Superior temporal gyrus (tissue), 1 donor: Measurements from ENCODE around the gene PPP4R1.
A peak's percentile ranks its signal among the peaks of the same experiment; 100 is the strongest.
"Not testable (repeated sequence)": the region's sequence is repeated elsewhere in the genome, so short reads cannot be mapped to it uniquely, and the experiment has no call there.

ENCODE experiments used
- DNase-seq: peaks from one replicate; pipeline ENCODE4 v3.0.0-alpha.2; 2016; ENCODE audit errors: extremely low spot score

The PPP4R1 gene, protein sequence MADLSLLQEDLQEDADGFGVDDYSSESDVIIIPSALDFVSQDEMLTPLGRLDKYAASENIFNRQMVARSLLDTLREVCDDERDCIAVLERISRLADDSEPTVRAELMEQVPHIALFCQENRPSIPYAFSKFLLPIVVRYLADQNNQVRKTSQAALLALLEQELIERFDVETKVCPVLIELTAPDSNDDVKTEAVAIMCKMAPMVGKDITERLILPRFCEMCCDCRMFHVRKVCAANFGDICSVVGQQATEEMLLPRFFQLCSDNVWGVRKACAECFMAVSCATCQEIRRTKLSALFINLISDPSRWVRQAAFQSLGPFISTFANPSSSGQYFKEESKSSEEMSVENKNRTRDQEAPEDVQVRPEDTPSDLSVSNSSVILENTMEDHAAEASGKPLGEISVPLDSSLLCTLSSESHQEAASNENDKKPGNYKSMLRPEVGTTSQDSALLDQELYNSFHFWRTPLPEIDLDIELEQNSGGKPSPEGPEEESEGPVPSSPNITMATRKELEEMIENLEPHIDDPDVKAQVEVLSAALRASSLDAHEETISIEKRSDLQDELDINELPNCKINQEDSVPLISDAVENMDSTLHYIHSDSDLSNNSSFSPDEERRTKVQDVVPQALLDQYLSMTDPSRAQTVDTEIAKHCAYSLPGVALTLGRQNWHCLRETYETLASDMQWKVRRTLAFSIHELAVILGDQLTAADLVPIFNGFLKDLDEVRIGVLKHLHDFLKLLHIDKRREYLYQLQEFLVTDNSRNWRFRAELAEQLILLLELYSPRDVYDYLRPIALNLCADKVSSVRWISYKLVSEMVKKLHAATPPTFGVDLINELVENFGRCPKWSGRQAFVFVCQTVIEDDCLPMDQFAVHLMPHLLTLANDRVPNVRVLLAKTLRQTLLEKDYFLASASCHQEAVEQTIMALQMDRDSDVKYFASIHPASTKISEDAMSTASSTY

DNA sequence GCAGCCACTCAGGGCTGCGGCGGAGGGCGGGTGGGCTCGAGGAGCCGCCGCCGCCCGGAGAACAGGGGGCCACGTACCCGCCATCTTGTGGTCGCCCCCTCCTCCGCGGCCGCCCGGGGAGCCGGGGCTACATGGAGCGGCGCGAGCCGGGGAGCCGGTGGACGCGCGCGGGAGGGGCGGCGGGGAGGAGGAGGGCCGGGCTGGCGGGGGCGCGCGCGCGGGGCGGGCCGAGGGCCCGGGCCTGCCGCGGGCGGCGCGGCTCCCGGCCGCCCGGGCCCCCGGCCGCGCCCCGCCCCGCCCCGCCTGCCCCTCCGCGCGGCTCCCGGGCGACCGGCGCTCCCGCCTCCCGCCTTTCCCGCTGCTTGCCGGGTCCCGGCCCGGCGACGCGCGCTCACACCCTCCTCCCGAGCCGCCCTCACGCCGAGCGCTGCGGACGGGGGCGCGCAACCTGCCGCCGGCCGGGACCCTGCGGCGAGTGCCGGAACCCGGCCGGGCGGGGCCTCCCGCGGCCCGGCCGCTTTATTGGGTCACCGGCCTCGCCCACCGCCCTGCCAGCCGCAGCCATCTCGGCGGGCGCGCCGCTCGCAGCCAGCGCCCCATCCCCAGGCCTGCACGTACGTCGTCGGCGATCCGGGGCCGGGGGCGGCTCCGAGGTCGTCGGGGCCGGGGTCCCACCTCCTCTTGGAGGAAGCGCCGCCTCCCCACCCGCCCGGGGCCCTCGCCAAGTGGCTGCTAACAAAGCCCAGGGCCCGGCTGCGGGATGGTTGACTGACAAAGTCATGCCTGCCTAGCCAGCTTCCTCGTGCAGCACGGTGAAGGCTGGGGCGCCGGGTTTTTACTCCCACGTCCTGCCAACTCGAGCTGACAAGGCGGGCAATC lies at the start of gene PPP4R1:
PPP4R1 (minus strand) TSS at position 159 of the 879 bp plus-strand sequence; CDS start at position 84, 75 bp downstream.
- DNase-seq: peak; percentile 56

DNA sequence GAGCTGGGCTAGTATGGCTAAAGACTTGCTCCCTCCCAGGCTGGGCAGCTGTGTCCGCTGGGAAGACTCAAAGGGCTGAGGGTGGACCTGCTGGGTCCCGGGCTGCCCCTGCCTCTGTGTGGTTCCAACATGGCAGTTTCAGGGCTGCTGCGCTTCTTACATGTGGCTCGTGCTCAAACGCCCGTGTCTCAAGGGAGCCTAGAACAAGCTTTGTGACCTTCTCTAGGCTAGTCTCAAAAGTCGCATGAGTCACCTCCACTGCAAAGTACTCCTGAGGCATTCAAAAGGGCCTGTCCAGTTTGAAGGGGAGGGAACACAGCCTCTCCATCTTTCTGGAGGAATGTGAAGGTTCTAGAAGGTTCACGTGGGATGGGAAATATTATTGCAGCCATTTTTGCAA lies 49.0 kb upstream of the PPP4R1 start:
- no peak for DNase-seq

DNA sequence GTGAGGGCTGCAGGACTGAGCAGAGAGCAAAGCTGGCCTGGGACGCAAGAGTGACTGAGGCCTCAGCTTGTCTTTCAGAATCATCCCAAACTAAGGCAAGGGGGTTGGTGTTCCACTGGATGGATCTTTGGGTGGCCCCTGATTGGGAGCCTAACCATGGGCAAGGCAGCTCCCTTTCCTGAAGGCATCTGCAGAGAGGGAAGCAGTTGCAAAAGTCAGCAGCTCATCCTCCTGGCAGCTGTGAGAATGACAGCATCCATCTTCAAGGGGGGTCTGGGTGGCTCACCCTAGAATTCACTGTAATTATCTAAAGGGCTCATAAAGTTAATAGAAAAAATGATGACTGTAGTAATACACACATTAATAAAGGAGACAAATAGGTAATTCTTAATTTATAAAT lies 47.2 kb upstream of the PPP4R1 start:
- DNase-seq: no peak

DNA sequence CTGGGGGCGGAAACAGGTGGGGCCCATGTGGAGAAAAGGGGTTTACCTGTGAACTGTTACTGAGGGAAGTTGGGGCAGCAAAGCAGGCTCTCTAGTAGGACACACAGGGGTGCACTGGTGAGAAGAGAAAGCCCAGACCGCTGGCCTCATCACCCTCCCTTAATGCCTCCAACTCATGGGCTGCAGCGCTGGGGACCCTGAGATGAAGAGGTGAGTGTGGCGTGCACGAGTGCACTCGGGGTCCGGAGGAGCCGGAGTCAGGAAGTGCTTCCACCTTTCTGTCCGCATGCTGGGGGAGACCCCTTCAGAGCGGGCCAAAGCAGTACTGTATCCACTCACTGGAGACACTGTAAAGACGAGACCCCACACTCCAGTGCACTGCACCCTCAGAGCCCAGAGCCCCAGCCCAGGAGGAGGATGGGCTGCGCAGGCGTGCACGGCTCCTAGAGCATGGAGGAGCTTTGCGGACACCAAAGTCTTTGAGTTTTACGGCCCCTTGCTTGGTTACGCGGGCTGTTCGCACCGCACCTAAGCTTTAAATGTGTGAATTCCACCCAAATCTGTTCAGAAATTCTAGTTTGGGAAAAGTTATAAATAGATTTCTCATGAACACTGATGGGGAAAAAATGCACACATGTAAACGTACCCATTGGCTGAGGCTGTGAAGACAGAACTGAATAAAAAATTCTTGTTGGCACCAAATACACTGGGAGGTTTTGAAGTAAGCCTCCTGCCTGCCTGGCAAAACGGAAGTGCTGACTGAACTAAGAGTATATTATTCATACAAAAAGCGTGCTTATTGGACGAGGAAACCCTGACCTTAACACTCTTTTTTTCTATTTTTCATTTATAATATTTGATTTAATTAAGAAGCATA lies 45.4 kb upstream of the PPP4R1 start:
- DNase-seq: no peak

DNA sequence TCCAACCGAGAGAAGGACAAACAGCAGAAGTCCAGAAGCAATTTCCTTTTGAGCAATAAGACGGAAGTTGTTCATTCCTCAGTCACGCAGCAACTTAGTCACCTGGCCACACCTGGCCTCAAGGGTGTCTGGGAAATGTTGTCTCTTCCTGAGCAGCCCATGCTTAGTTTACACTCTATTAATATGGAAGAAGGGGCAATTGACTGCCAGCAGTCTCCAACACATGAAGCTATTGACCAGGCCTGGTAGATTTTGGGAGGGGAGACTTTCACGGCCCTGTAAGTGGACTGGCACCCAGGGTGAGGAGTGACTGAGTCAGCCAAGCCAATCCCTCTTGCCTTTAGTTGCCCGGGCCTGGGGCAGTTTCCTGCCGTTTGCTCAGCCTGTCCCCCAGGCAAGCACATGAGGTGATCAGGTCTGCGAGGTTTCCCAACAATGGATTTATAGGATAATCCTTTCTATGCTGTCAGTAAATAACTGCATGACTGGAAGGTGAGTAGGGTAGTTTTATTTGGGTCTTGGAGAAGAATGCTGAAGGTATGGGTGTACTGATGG lies 43.8 kb upstream of the PPP4R1 start:
- no peak for DNase-seq

DNA sequence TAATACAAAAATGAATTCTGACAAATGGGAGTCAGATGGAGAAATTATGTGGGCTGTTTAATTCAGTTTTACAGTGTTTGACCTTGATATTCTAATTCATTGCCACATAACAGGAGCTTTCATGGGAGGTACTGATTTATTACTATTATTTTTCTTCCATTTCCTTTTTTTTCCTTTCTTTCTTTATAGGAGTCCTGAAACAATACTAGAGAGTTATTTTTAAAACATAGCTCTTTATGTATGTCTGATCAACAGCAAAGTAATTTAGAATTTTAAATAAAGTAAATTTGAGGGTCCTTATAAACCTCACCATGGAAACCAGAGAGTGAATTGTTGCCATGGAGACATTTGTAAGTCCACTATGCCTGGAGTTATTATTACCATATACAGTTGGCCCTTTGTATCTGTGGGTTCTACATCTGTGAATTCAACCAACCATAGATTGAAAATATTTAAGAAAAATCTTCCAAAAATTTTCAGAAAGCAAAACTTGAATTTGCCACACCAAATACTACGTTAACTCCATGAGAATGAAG lies 40.9 kb upstream of the PPP4R1 start:
- no peak for DNase-seq

DNA sequence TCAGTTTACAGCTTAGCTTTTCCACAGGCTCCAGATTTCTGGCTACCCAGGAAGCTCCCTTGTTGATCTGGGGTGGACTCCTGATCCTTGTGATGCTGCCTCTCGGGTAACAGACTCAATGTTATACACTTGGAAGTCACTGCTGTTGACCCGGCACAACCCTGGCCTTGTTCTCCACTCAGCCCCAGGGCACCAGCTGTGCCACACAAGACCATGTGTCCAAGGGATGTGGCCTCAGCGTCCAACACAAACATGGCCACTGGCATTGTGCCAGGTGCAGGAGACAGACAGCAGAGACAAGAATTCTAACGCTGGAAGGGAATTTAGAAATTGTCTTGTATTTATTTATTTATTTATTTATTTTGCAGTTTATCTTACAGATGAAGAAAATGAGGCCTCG lies 39.0 kb upstream of the PPP4R1 start:
- peak; percentile 88 for DNase-seq

DNA sequence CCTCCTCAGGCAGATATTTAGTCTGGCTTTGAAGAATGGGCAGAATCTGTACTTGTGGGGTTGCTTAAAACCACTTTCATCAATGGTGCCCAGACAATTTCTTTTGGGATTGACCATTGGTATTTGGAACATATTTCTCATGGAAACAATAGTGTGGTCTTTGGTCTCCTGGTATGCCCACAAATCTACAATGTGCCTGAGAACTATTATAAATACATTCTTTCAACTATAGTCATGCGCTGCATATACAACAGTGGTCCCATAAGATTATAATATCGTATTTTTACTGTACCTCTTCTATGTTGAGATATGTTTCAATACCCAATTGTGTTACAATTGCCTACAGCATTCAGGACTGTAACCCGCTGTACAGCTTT lies 34.8 kb upstream of the PPP4R1 start:
- no peak for DNase-seq

DNA sequence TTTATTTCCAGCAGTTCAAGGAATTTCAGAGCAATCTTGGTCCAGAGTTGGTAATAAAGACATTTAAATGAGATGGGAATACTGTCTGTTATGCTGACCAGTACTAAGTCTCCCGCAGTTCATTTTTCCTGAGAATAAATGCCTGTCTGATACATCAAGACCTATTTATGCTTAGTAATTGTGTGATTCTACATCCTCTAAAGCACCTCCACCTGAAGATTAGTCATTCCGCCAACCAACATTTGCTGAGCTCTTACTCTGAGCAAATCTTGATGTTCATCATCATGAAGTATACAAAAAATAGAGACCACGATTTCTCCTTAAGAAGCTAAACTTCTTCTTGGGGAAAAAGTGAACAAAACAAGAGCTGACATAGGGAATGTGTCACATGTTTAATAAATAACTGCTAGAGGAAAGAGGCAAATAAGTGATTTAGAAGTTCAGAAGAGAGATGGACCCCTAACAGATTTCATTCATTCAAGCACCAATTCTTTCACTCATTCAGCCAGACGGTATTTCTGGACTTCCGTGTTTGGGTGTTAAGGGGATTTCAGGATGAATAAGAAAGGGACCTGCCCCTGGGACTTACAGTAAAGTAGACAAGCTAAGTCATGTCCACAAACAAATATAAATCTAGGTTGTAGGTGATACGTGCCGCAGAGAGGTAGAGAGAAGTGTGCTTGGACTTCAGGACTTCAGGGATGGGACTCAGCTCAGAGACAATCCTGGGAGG lies 34.2 kb upstream of the PPP4R1 start:
- DNase-seq: no peak

DNA sequence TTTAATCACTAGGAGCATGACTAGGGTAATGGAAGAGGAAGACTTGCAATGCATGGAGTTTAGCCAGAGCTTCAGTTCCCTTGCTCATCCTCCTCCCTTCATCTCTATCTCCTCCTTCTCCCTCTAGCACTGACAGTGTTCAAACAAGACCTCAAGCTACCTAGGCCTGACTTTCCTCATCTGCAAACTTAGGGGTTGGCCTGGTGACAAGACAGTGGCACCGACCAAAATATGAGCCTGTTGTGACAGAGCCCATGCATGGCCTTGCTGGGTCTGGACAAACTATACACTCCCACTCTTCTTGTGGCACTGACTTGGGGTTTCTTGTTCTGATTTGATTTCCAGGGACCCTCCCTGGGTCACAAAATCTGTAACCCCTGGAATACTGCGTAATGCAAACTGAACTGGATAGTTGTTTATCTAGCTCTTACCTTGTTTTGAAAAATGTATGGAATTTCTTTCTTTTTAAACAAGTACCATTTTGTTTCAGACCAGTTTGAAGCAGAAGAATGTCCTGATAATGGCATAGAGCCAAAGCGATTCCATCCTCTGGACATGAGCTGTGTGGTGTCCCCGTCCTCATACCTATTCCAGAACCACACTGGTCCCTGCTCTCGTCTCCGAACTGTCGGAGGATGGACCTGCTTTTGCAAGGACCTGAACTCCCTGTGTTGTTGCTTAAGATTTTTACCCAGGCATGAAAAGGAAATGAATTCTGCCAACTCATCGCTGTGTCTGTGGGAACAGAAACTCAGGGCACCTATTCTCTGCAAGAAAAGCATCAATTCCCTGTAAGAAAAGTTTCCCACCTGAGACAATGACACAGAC lies 33.4 kb upstream of the PPP4R1 start:
- DNase-seq: no peak

DNA sequence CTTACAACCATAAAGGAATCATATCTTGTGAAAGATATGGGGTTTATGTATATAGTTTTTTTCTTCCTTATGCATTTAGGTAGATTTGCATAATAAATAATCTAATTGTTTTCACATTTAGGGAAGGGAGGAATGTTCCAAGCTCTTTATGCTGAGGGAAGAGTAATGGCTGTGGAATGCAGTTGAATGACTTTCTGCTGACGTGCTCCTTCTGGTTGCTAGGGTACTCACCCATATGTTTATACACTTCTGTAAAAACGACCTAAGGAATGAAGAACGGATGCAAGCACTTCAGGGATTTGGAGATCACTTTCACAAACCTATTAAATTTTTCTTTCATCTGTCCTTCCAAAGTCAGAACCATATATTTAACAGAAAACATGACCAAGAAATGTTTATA lies 29.2 kb upstream of the PPP4R1 start:
- no peak for DNase-seq

DNA sequence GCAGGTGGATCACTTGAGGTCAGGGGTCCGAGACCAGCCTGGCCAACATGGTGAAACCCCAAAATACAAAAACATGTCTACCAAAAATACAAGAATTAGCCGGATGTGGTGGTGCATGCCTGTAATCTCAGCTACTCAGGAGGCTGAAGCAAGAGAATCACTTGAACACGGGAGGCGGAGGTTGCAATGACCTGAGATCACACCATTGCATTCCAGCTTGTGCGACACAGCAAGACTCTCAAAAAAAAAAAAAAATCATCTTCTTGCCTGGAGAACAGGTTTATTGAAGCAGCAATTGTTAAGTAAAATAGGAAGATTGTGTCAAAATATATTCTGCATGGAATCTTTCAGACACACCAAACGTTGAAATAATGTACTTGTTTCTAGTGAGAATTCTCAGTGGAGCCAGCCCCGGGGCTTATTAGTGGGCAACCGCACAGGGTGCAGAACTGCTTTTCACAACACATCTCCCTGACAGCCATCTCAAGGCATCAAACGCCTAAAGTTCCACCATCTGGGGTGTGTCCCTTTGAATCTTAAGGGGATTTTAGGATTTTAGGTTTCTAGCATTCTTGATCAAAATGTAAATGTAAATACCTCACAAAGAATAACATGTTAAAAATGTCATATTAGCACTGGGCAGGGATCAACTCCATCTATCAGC lies 28.6 kb upstream of the PPP4R1 start:
- no peak for DNase-seq

DNA sequence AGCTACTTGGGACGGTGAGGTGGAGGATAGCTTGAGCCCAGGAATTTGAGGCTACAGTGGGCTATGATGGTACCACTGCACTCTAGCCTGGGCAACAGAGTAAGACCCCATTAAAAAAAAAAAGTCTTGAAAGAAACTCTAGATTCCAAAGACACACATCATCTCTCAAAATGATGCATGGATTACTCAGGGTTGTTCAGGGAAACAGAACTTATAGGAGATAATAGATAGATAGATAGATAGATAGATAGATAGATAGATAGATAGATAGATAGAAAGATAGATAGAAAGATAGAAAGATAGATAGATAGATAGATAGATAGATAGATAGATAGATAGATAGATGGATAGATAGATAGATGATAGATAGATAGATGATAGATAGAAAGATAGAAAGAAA lies 26.7 kb upstream of the PPP4R1 start:
- DNase-seq: not testable (repeated sequence)

DNA sequence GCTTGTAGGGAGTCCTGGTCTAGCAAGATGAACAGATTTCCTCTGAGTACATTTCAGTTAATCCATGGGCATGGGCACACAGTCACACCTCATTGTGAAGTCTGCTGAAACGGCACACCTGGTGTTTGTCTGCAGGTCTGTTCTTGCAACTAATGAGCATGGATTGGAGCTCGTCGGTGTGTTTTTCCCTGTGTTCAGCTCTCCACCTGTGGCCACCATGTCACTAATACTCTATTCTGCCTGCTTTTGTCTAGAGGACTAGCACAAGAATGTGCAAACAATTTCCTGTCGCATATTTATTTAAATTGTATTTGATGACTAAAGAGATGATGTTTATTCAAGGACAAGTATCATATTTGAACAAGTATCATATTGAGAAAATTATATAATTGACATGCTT lies 24.5 kb upstream of the PPP4R1 start:
- no peak for DNase-seq

DNA sequence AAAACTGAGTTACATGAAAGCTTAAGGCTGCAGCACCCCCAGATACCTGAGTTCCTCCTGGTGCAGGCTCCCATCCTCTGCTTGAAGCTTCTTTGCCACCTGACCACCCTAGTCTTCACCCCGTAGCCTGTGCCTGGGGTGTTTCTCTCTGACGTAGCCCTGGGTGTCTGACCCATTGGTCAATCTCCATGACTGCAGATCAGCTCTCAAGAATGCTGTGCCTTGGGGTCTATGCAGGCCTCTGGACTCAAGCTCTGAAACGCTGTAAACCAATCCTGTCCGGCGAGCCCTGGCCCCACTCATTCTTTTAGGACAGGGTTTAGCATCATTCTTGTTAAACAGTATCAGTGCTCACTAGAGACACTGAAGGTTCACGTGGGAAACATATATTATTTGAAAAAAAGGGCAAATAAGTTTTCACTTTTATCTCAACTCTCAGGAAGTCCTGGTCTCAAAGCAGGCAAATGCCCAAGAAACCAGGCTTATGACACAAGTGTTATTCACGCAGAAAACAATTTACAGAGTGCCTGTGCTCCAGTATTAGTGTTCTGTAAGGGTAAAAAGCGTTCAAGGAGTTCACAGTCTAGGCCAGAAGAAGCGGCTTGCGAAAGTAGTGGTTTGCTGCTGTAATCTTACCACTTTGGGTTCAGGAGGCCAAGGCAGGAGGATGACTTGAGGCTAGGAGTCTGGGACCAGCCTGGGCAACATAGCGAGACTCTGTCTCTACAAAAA lies 22.8 kb upstream of the PPP4R1 start:
- no peak for DNase-seq

DNA sequence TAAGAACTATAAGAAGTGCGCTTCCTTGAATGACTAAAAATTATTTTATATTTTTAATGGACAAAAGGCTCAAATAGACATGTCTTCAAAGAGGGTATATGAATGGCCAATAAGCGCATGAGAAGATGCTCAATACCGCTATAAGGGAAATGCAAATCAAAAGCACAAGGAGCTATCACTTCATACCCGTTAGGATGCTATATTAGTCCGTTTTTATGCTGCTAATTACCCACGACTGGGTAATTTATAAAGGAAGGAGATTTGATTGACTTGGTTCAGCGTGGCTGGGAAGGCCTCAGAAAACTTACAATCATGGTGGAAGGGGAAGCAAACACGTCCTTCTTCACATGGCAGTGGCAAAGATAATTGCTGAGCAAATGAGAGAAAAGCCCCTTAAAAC lies 20.5 kb upstream of the PPP4R1 start:
- no peak for DNase-seq

DNA sequence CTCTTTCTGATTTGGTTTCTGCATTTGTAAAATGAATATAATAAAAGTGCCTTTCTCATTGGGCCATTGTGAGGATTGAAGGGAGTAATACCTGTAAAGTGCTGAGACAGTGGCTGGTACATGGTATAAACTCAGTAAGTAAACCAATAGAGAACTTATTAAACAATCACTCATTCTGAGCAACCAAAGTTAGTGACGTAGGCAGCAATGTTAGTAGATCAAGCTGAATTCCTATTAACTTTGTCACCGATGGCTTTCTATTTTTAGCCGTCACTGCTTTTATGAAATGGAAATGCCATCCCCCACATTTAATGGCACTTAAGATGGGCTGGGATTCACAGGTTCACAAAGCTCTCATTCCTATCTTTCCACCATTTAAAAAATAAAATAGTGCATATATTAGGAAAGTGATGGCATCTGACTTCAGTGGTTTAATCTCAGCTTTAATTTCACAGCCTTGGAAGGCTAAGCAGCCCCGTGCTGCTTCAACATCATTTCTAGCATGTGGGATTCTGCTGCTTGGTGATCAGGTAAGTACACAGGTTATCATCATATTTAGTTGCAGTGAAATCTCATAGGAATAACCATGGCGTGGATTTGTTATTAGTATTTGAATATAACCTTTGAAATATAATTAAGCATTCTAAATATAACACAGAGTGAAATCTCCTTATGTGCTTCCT lies 17.6 kb upstream of the PPP4R1 start:
- no peak for DNase-seq
